GM10266 (cell line): ENCODE measurements around the gene ESF1.
"Not testable (repeated sequence)": the region's sequence is repeated elsewhere in the genome, so short reads cannot be mapped to it uniquely, and the experiment has no call there.

Experiments used
- DNase-seq: peaks from one replicate; pipeline ENCODE4 v3.0.0; 2012; ENCODE audit errors: extremely low spot score
- CTCF ChIP-seq: IDR thresholded peaks from 2 replicates; pipeline ENCODE4 v1.5.1; 2012; ENCODE audit warnings: mild to moderate bottlenecking, low read depth; ENCODE audit not compliant: control insufficient read depth, insufficient read depth; ENCODE audit errors: missing control alignments

Gene ESF1

GRCh38 chr20:13739731-13740649 lies 44.7 kb downstream of the ESF1 start:
- TF ChIP-seq CTCF, result no peak
- no peak for DNase-seq

GRCh38 chr20:13738187-13738586 lies 46.5 kb downstream of the ESF1 start:
- DNase-seq, result not testable (repeated sequence)

- TF ChIP-seq CTCF, result no peak
Measured at GRCh38 chr20:13736436-13737191, 48.1 kb downstream of the ESF1 start.

GRCh38 chr20:13735826-13736225 lies 48.9 kb downstream of the ESF1 start:
- no peak for TF ChIP-seq CTCF
- DNase-seq, result no peak

More at GRCh38 chr20:13736436-13737191, 48.1 kb downstream of the ESF1 start:
- DNase-seq, result no peak

GRCh38 chr20:13723011-13723410 lies 61.7 kb downstream of the ESF1 start:
- no peak for TF ChIP-seq CTCF
- DNase-seq, result no peak

GRCh38 chr20:13718171-13718570 lies 66.5 kb downstream of the ESF1 start:
- no peak for DNase-seq
- no peak for TF ChIP-seq CTCF

- TF ChIP-seq CTCF, result no peak
- DNase-seq, result peak; percentile 65
Measured at GRCh38 chr20:13717631-13718044, 67.1 kb downstream of the ESF1 start.
